ACC112 (cell line): ENCODE data around the gene ZBTB34.

Source experiments
- H2AFZ ChIP-seq: fragments of 200-600 bp; sonication (generic); one replicate; pipeline ENCODE4 v1.6.0; 2017; ENCODE audit warnings: antibody characterized with exemption, low read length; ENCODE audit not compliant: unreplicated experiment
- H3K27ac ChIP-seq: fragments of 200-600 bp; sonication (generic); 2 replicates; pipeline ENCODE4 v1.5.1; 2014; ENCODE audit warnings: low read depth, mild to moderate bottlenecking, antibody characterized with exemption, low read length, moderate library complexity
- H3K27me3 ChIP-seq: fragments of 200-600 bp; sonication (generic); 2 replicates; pipeline ENCODE4 v1.6.1; 2014; ENCODE audit warnings: mild to moderate bottlenecking, antibody characterized with exemption, low read length, moderate library complexity, mixed read lengths; ENCODE audit not compliant: insufficient read depth
- H3K36me3 ChIP-seq: fragments of 200-600 bp; sonication (generic); 2 replicates; pipeline ENCODE4 v1.6.1; 2016; ENCODE audit warnings: mild to moderate bottlenecking, antibody characterized with exemption, low read length, moderate library complexity, mixed read lengths; ENCODE audit not compliant: insufficient read depth
- H3K4me1 ChIP-seq: fragments of 200-600 bp; sonication (generic); one replicate; pipeline ENCODE4 v1.6.1; 2016; ENCODE audit warnings: low read length, mixed read lengths; ENCODE audit not compliant: insufficient read depth, unreplicated experiment, control insufficient read depth
- H3K4me3 ChIP-seq: fragments of 200-600 bp; sonication (generic); 2 replicates; pipeline ENCODE4 v1.5.1; 2014; ENCODE audit warnings: mild to moderate bottlenecking, low read depth, low read length
- H3K79me2 ChIP-seq: fragments of 200-600 bp; sonication (generic); one replicate; pipeline ENCODE4 v1.6.0; 2016; ENCODE audit warnings: low read length; ENCODE audit not compliant: control insufficient read depth, unreplicated experiment, insufficient read depth

Gene ZBTB34

GRCh38 chr9:126875756-126876510 lies 15.5 kb downstream of the ZBTB34 start:
- no peak overlapping the region for H3K27ac ChIP-seq
- no peak overlapping the region for H3K4me3 ChIP-seq
- peaks cover 26% of the 10 kb centered on the region for H3K79me2 ChIP-seq
- H3K27me3 ChIP-seq: no peaks in the 10 kb centered on the region
- no peaks in the 10 kb centered on the region for H3K4me1 ChIP-seq
- no peak overlapping the region for H2AFZ ChIP-seq
- H3K36me3 ChIP-seq: peaks cover 18% of the 10 kb centered on the region; the same call in 1 of the 2 replicates

- Histone ChIP-seq H3K4me1 (no peaks in the 10 kb centered on the region), H3K27ac (no peak overlapping the region), H2AFZ (no peak overlapping the region), H3K79me2 (peaks cover 26% of the 10 kb centered on the region), H3K4me3 (no peak overlapping the region), H3K36me3 (peaks cover 20% of the 10 kb centered on the region; the same call in 1 of the 2 replicates), H3K27me3 (no peaks in the 10 kb centered on the region)
These were observed 16.1 kb downstream of the ZBTB34 start for GRCh38 chr9:126876531-126876930.

- H3K4me3 ChIP-seq: no peak overlapping the region
- H3K36me3 ChIP-seq: peaks cover 18% of the 10 kb centered on the region; the same call in 1 of the 2 replicates
- H3K79me2 ChIP-seq: peaks cover 22% of the 10 kb centered on the region
These were observed 17.0 kb downstream of the ZBTB34 start for GRCh38 chr9:126877418-126877817.

DNA sequence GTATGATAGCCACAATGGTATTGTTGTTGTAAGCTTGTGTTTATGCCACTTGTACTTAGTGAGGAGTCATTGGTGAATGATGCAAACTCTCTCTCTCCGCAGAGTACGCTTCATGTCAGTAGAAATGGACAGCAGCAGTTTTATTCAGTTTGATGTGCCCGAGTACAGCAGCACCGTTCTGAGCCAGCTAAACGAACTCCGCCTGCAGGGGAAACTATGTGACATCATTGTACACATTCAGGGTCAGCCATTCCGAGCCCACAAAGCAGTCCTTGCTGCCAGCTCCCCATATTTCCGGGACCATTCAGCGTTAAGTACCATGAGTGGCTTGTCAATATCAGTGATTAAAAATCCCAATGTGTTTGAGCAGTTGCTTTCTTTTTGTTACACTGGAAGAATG lies 18.8 kb downstream of the ZBTB34 start:
- Histone ChIP-seq H2AFZ (no peak overlapping the region), H3K79me2 (peaks cover 17% of the 10 kb centered on the region), H3K4me3 (no peak overlapping the region)

More at GRCh38 chr9:126877418-126877817, 17.0 kb downstream of the ZBTB34 start:
- H3K27ac ChIP-seq: no peak overlapping the region
- no peaks in the 10 kb centered on the region for H3K27me3 ChIP-seq
- no peaks in the 10 kb centered on the region for H3K4me1 ChIP-seq
- H2AFZ ChIP-seq: no peak overlapping the region

GRCh38 chr9:126880226-126880946 lies 19.9 kb downstream of the ZBTB34 start:
- Histone ChIP-seq H3K4me1 (no peaks in the 10 kb centered on the region), H3K79me2 (peaks cover 13% of the 10 kb centered on the region), H3K4me3 (no peak overlapping the region), H2AFZ (no peak overlapping the region), H3K36me3 (peaks cover 16% of the 10 kb centered on the region; the same call in 1 of the 2 replicates), H3K27me3 (no peaks in the 10 kb centered on the region), H3K27ac (no peak overlapping the region)

More for the DNA sequence above, 18.8 kb downstream of the ZBTB34 start:
- peaks cover 16% of the 10 kb centered on the region; the same call in 1 of the 2 replicates for H3K36me3 ChIP-seq
- H3K27me3 ChIP-seq: no peaks in the 10 kb centered on the region
- H3K4me1 ChIP-seq: no peaks in the 10 kb centered on the region
- no peak overlapping the region for H3K27ac ChIP-seq

DNA sequence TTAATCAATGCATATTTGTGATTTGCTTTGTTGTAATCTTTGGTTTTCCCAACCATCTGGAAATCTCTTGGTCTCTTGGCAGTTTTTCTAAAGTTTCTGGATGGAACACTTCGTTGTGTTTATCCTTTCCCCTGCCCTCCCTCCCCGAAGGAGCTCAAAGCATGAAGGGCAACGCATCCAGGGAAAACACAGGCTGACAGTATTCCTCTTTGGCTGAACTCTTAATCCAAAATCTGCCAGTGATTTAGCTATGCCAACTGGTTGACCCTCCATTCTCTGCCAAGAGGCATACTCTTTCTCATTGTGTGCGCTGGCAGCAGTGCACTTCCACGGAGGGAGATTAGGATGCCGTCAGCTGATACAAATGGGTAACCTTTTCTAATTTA lies 20.5 kb downstream of the ZBTB34 start:
- H3K4me3 ChIP-seq: no peak overlapping the region
- H3K36me3 ChIP-seq: peaks cover 16% of the 10 kb centered on the region; the same call in 1 of the 2 replicates
- H2AFZ ChIP-seq: no peak overlapping the region
- H3K79me2 ChIP-seq: peaks cover 13% of the 10 kb centered on the region
- no peaks in the 10 kb centered on the region for H3K27me3 ChIP-seq
- H3K27ac ChIP-seq: no peak overlapping the region
- no peaks in the 10 kb centered on the region for H3K4me1 ChIP-seq

DNA sequence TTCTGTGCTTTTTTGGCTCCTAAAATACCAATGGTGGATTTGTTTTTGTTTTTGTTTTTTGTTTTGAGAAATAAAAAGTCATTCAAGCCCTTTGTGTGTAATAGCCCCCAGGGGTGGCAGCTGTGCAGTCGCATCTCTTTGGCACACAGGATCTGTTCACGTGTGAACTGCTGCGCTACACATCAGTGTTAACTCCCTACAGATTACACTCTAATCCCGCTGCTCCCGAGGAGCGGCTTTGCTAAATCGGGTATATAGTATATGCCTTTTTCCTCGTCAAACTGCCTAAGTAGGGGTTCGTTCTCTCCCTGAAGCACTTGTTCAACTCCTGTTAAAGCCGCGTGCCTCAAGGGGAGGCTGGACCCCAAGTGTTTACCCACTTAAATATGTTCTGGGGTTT lies 22.3 kb downstream of the ZBTB34 start:
- Histone ChIP-seq H3K27ac (no peak overlapping the region), H2AFZ (no peak overlapping the region), H3K4me1 (no peaks in the 10 kb centered on the region), H3K79me2 (no peaks in the 10 kb centered on the region), H3K36me3 (peaks cover 16% of the 10 kb centered on the region; the same call in 1 of the 2 replicates), H3K4me3 (no peak overlapping the region), H3K27me3 (no peaks in the 10 kb centered on the region)

GRCh38 chr9:126883636-126884035 lies 23.2 kb downstream of the ZBTB34 start:
- H3K27me3 ChIP-seq: no peaks in the 10 kb centered on the region
- no peaks in the 10 kb centered on the region for H3K79me2 ChIP-seq
- H2AFZ ChIP-seq: no peak overlapping the region
- H3K36me3 ChIP-seq: peaks cover 16% of the 10 kb centered on the region; the same call in 1 of the 2 replicates
- no peak overlapping the region for H3K27ac ChIP-seq
- H3K4me3 ChIP-seq: no peak overlapping the region
- H3K4me1 ChIP-seq: no peaks in the 10 kb centered on the region

DNA sequence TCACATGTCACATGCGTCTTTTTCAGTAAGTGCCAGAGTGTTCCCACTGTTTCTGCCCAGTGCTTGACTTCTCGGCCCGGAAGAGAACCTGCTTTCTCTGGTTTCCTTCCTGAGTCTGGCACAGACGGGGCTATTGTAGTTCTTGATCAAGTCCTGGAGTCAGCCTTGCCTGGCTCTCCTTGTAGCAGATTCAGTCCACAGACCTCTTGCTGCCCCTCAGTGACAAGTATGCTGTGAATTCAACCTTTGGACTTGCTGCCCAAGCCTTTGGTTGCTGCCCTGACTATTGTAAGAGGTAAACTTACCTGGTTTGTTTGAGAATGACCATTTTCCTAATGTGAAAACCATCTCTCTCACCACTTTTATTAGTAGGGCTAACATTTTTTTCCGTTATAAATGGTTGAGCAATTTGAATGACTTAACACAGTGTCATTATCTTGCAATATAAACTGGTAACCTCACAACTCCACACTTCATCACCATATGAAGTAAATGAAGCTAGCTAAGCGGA lies 24.7 kb downstream of the ZBTB34 start:
- Histone ChIP-seq H3K4me1 (no peaks in the 10 kb centered on the region), H3K4me3 (no peak overlapping the region), H3K36me3 (peaks cover 9% of the 10 kb centered on the region; the same call in 1 of the 2 replicates), H3K27ac (no peak overlapping the region), H2AFZ (no peak overlapping the region), H3K27me3 (no peaks in the 10 kb centered on the region), H3K79me2 (no peaks in the 10 kb centered on the region)

- no peaks in the 10 kb centered on the region for H3K79me2 ChIP-seq
- no peaks in the 10 kb centered on the region for H3K4me1 ChIP-seq
- H3K36me3 ChIP-seq: no peaks in the 10 kb centered on the region
- H3K27me3 ChIP-seq: no peaks in the 10 kb centered on the region
- H3K4me3 ChIP-seq: no peak overlapping the region
- no peak overlapping the region for H2AFZ ChIP-seq
- no peak overlapping the region for H3K27ac ChIP-seq
These were observed 25.8 kb downstream of the ZBTB34 start for GRCh38 chr9:126886034-126886822.
